EL (cell line): Measurements from ENCODE around the gene HMG20B.

Experiments used
- DNase-seq: peaks from one replicate; pipeline ENCODE4 v3.0.0-alpha.2; 2016

The HMG20B gene

GRCh38 chr19:3622224-3622623, 49.5 kb downstream of the HMG20B start:
- no peak for DNase-seq

GRCh38 chr19:3623716-3624115, 51.0 kb downstream of the HMG20B start:
- no peak for DNase-seq

- DNase-seq = peak; percentile 16
Measured at GRCh38 chr19:3625996-3626472, 53.3 kb downstream of the HMG20B start.

GRCh38 chr19:3626473-3627350, 54.0 kb downstream of the HMG20B start, which contains the start of gene CACTIN:
Gene CACTIN (minus strand): TSS chr19:3626790. CDS start chr19:3626762, 28 bp downstream.
- peak; percentile 98 for DNase-seq

- no peak for DNase-seq
Measured at GRCh38 chr19:3627351-3627723, 54.6 kb downstream of the HMG20B start.
